ENCODE results near the gene MYCT1. TPM values are rescaled to one million over a fixed set of nuclear protein-coding genes. Genes with fewer than 3 reads are reported as not detected.

The MYCT1 gene
- total RNA-seq, 2 experiments from 2014 or later: not detected

DNA sequence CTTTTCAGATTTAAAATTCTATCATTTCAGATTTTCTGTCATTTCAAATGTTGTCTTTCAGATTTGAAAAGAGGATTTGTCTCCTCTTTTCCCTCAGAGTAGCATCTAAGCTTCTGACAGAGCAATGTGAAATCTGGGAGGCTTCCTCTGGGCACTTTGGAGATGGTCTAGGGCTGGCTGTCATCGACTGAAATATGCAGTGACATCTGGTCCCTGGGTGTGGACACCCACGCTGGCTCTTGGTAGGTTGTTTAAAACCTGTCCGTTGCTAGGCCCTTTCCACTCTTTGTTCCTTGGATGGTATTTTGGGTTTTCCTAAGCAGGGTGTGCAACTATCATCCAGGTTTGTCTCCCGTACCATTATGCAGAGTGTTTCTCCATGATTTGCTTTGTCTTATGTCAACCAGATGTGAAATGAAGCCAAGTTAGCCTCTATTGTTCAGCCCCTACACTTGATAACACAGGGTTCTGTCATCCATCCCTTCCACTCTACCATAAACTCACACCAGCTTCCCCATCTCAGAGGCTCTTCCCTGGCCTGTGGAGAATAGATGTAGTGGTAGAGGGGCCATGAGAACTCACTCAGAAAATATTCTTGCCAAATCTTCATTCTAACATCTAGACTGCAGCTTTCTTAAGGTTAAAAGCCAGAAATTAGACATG, 47.9 kb downstream of the MYCT1 start:
- H3K4me1 Mint-ChIP-seq: no peaks in the 10 kb centered on the region
- H3K36me3 Mint-ChIP-seq: no peaks in the 10 kb centered on the region
- CTCF ChIA-PET: no interaction called here
- no peak overlapping the region for H3K4me3 Mint-ChIP-seq
- H3K27ac Mint-ChIP-seq: no peak overlapping the region
- H3K9me3 Mint-ChIP-seq (ENCODE audit: low read depth): no peaks in the 10 kb centered on the region
- ATAC-seq (no peak), DNase-seq (no peak)
- no peaks in the 10 kb centered on the region for H3K27me3 Mint-ChIP-seq

DNA sequence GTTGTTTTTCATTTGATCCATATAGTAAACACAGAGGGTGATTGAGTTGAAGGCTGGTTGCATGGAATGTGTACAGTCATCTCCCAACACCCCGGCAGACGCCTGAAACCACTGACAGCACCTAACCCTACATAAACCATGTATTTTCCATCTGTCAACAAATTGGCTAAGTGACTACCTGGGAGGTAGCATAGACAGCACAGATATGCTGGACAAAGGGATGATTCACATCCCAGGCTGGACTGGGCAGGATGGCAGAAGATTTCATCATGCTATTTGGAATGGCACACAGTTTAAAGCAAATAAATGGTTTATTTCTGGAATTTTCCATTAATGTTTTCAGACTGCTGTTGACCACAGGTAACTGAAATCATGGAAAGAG, 48.5 kb downstream of the MYCT1 start:
- Mint-ChIP-seq H3K27ac (no peak overlapping the region), H3K9me3 (ENCODE audit: low read depth) (no peaks in the 10 kb centered on the region), H3K36me3 (no peaks in the 10 kb centered on the region), H3K4me3 (no peak overlapping the region), H3K4me1 (no peaks in the 10 kb centered on the region), H3K27me3 (no peaks in the 10 kb centered on the region)
- CTCF ChIA-PET: no interaction called here
- no peak for DNase-seq
- no peak for ATAC-seq

DNA sequence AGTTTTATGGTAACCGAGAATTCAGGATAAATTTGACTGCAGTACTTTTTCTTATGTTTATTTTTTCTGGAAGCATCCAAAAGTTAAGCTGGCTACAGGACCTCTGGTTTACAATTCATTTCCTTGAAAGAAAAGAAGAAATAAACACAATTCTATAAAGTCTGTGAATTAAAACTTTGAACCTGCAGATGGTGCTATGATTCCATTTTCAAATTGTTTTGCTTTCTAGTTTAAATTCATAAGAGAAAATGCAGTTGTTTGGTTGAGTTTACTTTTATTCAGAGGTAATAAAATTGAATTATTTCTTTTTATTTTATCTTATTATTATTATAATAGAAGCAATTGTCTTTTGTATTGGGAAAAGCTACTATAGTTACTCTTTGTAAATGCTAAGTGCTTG, 51.1 kb downstream of the MYCT1 start:
- H3K36me3 Mint-ChIP-seq: no peaks in the 10 kb centered on the region
- ATAC-seq (no peak), DNase-seq (no peak)
- CTCF ChIA-PET: interaction anchor here (2.5 kb wide), 1 partner anchor 199 kb away, joined by 5 read pairs; no protein-coding TSS in a partner anchor
- no peak overlapping the region for H3K4me3 Mint-ChIP-seq
- no peaks in the 10 kb centered on the region for H3K27me3 Mint-ChIP-seq
- no peaks in the 10 kb centered on the region for H3K4me1 Mint-ChIP-seq
- no peaks in the 10 kb centered on the region for H3K9me3 Mint-ChIP-seq (ENCODE audit: low read depth)
- no peak overlapping the region for H3K27ac Mint-ChIP-seq

DNA sequence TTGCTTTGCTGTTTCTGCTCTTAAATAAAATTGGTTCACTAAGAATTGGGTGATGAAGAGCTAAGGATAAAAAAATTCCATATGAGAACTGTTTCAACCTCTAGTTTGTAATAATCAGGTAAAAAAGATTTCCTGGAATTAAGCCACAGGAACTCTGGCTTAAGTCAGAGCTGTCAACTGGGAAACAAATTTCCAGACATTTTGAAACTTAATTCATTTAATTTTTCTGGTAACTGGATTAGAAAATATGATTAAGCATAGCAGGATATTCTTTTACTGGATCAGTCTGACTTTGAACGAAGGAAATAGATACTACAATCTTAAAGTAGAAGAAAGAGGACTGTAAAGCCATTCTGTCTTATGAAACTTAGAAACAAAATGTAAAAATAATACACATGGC, 51.6 kb downstream of the MYCT1 start:
- Mint-ChIP-seq H3K27me3 (no peaks in the 10 kb centered on the region), H3K9me3 (ENCODE audit: low read depth) (no peaks in the 10 kb centered on the region), H3K36me3 (no peaks in the 10 kb centered on the region), H3K4me3 (no peak overlapping the region), H3K27ac (no peak overlapping the region), H3K4me1 (no peaks in the 10 kb centered on the region)
- DNase-seq (no peak), ATAC-seq (no peak)
- CTCF ChIA-PET: interaction anchor here (2.5 kb wide), 1 partner anchor 199 kb away, joined by 5 read pairs; no protein-coding TSS in a partner anchor

DNA sequence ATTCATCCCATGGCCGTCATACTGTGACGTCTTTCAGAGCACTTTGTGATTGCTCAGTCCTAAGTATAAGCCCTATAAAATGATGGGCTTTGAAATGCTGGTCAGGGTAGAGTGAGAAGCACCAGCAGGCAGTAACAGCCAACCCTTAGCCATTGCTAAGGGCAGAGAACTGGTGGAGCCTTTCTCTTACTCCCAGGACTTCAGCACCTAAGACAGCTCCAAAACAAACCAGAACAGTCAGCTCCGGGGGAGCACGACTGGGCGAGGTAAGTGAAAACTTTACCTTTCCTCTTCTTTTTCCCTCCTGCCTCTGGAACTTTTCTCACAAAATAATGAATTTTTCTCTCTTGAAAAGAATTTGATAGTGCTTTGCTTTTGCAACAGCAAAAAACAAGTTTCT, 53.0 kb downstream of the MYCT1 start, which contains the start of gene VIP:
TSS of gene VIP (plus strand) at position 104 of the 400 bp plus-strand sequence. CDS start 1,381 bp downstream, outside the sequence.
- CTCF ChIA-PET: interaction anchor here (1.4 to 2.5 kb wide), 2 partner anchors 114 to 197 kb away, joined by 3 to 5 read pairs; no protein-coding TSS in a partner anchor
- ATAC-seq: no peak
- DNase-seq: no peak
- Mint-ChIP-seq H3K36me3 (no peaks in the 10 kb centered on the region), H3K27ac (no peak within 1 kb of the TSS), H3K9me3 (ENCODE audit: low read depth) (no peaks in the 10 kb centered on the region), H3K4me1 (no peaks in the 10 kb centered on the region), H3K27me3 (no peaks in the 10 kb centered on the region), H3K4me3 (no peak within 1 kb of the TSS)

DNA sequence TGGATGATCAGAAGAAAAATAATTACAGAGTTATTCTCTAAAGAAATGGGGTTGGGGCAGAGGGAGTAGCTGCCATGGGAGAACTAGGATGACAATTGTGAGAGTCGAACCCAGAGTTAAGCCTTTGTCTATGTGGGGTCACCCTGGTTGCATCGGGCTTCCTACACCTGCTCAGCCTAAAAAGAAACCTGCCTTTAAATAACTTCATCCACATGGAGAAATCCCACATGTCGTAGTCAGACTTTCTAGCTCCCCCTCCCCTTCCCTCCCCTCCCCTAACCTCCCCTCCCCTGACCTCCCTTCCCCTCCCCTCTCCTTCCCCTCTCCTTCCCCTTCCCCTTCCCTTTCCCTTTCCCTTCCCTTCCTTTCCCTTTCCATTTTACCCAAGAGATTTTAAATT, 67.6 kb downstream of the MYCT1 start:
- no peaks in the 10 kb centered on the region for H3K9me3 Mint-ChIP-seq (ENCODE audit: low read depth)
- no peaks in the 10 kb centered on the region for H3K4me1 Mint-ChIP-seq
- CTCF ChIA-PET: no interaction called here
- no peak overlapping the region for H3K4me3 Mint-ChIP-seq
- DNase-seq (no peak), ATAC-seq (no peak)
- no peak overlapping the region for H3K27ac Mint-ChIP-seq
- H3K27me3 Mint-ChIP-seq: no peaks in the 10 kb centered on the region
- no peaks in the 10 kb centered on the region for H3K36me3 Mint-ChIP-seq

DNA sequence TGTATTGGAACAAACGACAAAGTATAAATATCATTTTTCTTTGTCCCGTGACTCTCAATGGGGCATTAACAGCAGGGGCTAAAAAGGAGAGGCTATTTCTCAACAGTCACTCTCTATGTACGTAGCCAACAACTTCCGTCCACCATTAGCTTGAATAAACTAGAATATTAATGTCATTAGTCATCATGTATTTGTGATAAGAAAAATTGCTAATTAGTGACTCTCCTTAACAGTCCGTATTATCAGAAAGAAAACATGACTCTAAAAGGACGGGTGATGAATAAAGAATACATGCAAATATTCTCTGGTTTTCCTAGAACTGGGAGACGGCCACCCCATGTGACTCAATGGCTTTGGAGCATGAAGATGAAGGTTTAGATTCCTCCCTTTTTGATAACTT, 71.5 kb downstream of the MYCT1 start:
- H3K27ac Mint-ChIP-seq: no peak overlapping the region
- no peaks in the 10 kb centered on the region for H3K36me3 Mint-ChIP-seq
- H3K27me3 Mint-ChIP-seq: no peaks in the 10 kb centered on the region
- DNase-seq (no peak), ATAC-seq (no peak)
- no peaks in the 10 kb centered on the region for H3K4me1 Mint-ChIP-seq
- H3K4me3 Mint-ChIP-seq: no peak overlapping the region
- H3K9me3 Mint-ChIP-seq (ENCODE audit: low read depth): no peaks in the 10 kb centered on the region
- CTCF ChIA-PET: no interaction called here

DNA sequence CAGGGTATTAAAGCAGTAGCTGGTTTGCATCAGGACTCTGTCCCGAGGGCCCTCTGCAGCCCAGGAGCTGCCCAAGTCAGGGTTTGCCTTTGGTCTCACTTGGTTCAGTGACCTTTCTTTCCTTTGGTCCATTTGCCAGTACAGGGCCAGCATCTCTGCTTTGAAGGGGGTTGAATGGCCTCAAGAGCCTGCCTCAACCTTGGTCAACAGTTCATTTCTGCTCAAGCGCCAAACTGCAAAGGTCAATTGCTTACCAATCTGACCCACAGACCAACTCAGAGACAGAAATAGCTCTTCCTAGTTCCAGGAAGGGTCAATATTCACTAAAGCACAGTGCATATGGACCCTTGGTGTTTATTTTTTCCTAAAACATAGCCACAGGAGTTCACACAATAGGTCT, 72.3 kb downstream of the MYCT1 start:
- Mint-ChIP-seq H3K9me3 (ENCODE audit: low read depth) (no peaks in the 10 kb centered on the region), H3K27ac (no peak overlapping the region)
- no peak for ATAC-seq

DNA sequence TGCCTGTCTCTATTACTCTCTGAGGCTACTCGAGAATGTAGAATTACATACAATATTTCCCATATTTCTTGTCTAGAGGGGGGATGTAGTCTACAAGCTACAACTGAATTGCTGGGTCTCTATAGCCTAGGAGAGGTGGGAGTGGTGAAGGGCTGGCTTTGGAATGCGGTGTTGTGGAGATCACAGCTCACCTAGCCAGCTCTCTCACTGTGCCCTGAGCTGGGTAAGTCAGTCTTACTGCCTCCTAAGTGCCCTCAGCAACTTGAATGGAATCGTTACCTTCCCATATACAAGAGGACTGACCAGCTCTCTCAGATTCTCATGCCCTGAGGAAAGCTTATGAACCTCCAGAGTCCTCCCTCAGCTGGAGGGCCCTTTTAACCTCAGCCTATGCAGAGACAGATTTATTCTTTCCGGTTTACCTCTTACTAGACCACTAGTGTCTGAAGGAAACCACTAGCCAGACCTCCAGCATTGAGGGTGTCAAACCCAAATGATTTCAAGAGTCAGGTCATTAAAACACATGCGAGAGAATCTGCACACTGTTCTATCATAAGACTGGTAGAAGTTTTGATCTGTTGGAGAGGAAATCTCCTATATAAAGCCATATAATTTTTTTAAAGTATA, 73.5 kb downstream of the MYCT1 start:
- Mint-ChIP-seq H3K9me3 (ENCODE audit: low read depth) (no peaks in the 10 kb centered on the region), H3K4me1 (no peaks in the 10 kb centered on the region), H3K4me3 (no peak overlapping the region), H3K36me3 (no peaks in the 10 kb centered on the region), H3K27ac (no peak overlapping the region), H3K27me3 (no peaks in the 10 kb centered on the region)
- CTCF ChIA-PET: no interaction called here
- ATAC-seq: no peak
- DNase-seq: no peak

More for the DNA sequence above, 72.3 kb downstream of the MYCT1 start:
- DNase-seq: no peak
- no peaks in the 10 kb centered on the region for H3K27me3 Mint-ChIP-seq
- no peak overlapping the region for H3K4me3 Mint-ChIP-seq
- H3K36me3 Mint-ChIP-seq: no peaks in the 10 kb centered on the region
- H3K4me1 Mint-ChIP-seq: no peaks in the 10 kb centered on the region
- CTCF ChIA-PET: no interaction called here

Other genes with a start within 250 kb of the MYCT1 start
- gene SYNE1, start 60.5 kb upstream of the MYCT1 start, total RNA-seq: 10 to 100 TPM; 58.5 to 76.6 TPM
- not detected for gene VIP, start 52.9 kb downstream of the MYCT1 start, total RNA-seq

Measured in activated CD8-positive, alpha-beta memory T cell treated with anti-CD3 and anti-CD28 coated beads, Interleukin-2, amount 10 ng/mL, durations not matched to agents 7 days and 5 days (primary cell).